Activated CD4-positive, CD25-positive, alpha-beta regulatory T cell treated with anti-CD3 and anti-CD28 coated beads, Interleukin-2, amount 50 U/mL, for 24 hours (primary cell): Measurements from ENCODE around the gene SLC48A1.
"Not testable (repeated sequence)": the region's sequence is repeated elsewhere in the genome, so short reads cannot be mapped to it uniquely, and the experiment has no call there.

Experiments
- ATAC-seq, 2 donors: fragments of 150-1000 bp; cut with Tn5 transposase; one replicate each; pipeline ENCODE4 v1.10.0; 2021; ENCODE audit warnings: mild to moderate bottlenecking in 1 of 2, moderate library complexity in 1 of 2

The SLC48A1 gene

DNA sequence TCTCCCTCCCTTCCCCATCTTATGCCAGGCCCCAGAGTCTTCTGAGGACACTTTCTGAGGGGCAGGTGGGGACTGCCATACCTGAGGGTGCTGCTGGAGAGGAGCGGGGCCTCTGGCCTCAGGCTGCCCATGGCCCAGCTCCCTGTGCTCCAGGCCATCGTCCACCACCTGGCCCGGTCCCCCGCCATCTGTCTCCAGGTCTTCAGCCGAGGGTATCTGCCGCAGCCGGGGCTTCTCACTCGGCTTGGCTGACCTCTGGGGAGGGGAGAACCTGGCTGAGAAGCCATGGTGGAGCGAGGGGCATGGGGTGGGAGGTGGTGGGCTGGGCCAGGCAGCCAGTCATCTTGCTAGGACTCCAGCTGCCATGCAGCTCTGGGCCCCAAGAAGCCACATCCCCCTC lies 21.6 kb downstream of the SLC48A1 start:
- ATAC-seq: no peak

DNA sequence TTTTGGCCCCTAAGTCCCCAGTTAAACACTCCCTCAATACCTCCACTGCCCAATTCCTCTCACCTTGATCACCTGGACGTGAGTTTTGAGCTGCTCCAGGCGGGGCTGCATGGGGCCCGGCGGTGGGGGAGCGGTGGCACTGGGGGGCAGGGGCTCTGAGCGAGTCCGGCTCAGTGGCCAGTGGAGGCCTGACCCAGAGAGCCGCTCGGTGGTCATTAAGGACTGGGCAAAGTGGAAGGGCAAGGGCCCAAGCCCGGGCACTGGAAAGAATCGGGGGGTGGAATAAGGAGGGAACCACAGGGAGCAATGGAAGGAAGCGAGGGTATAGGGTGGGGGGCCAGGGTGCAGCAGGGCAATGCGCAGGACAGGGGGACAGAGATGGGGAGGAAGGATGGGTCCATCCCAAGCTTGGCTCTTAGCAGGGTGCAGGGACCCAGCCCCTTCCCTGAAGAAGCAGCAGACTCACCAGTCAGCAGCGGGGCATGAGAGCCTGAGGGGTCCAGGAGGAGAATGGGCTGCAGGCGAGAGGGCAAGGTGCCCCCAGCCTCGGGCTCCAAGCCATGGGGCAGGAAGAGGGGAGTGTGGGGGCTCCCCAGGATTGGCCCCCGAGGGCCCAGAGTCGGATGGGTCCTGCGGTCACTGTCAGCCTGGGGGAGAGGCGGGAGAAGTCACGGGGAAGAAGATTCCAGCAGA lies 22.2 kb downstream of the SLC48A1 start:
- ATAC-seq: no peak

DNA sequence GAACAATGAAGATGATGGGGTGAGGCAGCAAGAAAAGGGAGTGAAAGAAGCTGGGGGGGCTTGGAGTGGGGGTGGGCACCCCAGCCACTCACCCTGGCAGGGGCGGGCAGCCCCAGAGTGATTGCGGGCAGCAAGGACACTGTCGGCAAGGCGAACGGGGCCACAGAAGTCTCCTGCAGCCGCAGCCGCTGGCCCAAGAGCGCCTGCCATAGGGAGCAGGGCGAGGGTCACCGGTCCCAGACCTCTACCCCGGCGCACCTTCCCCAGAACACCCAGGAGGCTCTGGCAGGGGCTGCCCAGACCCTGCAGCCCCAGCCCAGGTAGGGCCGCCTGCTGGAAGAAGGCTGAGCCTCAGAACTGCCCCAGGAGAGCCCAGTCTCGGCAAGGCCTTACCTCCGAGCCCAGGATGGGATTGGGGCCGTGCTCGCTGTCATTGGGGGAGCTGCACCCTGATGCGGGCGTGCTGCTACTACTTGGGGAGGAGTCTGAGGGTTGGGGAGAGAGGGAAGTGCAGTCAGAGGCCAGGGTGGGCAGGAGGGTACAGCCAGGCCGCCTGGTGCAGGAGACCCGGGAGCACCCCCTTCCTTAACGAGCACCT lies 22.9 kb downstream of the SLC48A1 start:
- no peak for ATAC-seq

DNA sequence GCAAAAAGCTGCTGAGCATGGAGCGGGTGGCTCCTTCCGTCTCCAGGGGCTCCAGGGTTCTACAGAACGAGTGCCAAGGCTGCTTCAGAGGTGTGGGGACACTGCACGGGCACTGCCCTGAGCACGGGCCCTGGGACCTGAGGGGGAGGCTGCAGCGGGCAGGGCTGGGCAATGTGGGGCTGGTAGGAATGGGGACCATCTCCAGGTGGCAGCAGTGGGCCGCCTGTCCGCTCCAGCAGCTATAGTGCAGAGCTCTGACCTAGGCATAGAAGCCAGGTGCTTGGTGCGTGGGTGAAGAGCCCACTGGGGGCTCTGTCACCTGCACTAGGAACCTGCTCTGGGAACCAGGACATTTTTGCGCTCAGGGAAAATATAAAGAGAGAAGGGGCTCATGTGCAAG lies 24.4 kb downstream of the SLC48A1 start:
- ATAC-seq: peak; percentile 57 to 64

DNA sequence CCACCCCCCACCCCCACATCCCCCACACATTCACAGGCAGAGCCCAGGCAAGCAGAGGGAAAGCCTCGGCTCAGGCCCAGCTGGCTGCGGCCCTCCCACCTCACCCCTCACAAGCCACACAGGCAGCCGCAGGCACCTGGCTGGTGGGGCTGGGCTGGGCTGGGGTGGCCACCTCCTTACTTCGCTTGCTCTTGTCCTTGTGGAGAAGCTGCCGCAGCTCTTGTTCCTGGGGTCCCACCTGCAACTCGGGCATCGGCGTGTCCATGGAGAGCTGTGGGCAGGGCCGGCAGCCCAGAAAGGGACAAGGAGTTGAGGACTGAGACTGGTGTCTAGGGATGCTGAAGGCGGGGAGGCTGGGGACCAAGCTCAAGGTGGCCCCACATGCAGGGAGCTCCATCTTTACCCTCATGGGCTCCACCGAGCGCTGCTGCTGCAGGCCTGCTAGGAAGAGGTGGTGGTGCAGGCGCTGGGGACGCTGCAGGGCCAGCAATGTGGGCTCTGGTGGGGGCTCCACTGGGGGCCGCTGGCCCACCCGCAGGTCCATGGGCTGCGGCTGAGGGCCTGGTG lies 25.4 kb downstream of the SLC48A1 start:
- ATAC-seq: no peak

DNA sequence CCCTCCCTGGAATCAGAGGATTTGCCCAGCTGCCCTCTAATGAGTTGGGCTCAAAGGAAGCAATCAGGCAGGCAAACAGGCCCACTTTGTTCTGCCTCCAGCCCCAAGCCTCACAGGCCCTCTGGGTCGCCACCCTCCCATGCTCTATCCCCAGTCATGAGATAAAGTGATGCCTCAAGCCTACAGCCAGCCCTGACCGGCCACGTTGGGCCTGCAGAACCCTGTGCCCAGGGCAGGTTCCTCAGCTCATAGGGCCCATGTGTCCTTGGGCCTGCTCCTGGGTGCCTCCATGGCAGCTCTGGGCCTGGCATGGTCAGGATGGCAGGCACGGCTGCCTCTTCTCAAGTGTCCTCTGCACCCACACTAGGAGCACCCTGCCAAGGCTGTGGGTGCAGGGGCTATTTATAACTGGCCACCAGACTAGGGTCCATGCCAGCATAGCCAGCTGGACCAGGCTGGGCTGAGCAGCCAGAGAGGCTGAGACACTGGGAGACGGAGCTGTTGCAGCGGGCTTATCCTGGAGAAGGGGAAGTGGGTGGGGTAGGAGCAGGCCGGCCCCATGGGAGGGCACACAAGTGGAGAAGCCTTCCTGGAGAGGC lies 26.4 kb downstream of the SLC48A1 start:
- no peak for ATAC-seq

DNA sequence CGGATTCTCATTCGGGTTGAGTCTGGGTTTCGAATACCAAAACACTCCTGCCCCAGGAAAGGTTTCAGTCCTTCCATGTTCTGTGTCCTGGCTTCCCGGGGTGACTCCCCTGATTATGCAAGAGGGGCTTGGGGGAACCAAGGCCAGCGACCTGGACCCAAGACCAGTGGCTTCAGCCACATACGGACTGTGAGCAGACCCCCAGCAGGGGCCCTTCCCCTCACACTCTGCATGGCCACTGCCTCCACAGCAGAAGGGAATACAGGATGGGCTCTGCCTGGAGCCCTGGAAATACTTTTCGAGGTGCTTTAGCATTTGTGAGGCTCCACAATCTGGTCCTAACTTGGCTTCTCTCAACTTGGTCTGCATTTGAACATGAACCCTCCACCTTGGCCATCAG lies 27.5 kb downstream of the SLC48A1 start:
- no peak for ATAC-seq

- ATAC-seq: no peak
These were observed 28.3 kb downstream of the SLC48A1 start for GRCh38 chr12:47801170-47801903.

DNA sequence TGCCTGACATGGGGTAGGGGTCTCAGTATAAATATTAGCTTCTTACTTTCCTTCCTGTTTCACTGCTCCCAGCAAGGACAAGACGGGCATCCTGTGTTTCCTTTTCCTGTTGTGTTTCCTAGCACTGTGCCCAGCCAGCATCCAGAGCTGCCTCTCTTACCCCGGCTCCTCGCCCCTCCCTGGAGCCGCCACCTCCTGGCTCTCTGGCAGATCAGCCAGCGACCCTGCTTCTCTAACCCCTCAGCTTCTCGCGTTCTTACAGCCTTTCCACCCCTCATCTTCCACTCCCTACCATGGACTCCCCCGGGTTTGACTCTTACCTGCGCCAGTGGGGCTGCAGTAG lies 28.8 kb downstream of the SLC48A1 start:
- ATAC-seq: no peak

- ATAC-seq: no peak
These were observed 29.3 kb downstream of the SLC48A1 start for GRCh38 chr12:47802312-47802711.

GRCh38 chr12:47803191-47803875 lies 30.3 kb downstream of the SLC48A1 start:
- ATAC-seq: no peak

DNA sequence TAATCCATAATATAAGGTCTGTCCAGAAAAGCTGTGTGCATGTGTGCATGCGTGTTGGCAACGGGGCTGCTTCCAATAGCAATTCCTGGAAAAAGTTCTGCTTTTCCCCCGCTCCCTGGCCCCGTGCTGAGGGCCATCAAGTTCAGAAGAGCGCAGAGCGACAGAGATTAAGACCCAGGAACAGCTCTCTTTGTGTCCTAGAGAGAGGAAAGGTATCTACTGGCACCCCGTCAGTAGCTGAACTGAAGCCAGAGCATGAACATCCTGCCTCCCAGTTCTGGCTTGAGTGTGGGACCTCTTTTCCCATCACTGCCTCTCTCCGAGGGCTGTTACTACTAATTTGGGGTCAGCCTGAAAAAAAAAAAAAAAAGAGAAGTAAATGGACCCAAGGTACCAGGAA lies 31.1 kb downstream of the SLC48A1 start:
- no peak for ATAC-seq

DNA sequence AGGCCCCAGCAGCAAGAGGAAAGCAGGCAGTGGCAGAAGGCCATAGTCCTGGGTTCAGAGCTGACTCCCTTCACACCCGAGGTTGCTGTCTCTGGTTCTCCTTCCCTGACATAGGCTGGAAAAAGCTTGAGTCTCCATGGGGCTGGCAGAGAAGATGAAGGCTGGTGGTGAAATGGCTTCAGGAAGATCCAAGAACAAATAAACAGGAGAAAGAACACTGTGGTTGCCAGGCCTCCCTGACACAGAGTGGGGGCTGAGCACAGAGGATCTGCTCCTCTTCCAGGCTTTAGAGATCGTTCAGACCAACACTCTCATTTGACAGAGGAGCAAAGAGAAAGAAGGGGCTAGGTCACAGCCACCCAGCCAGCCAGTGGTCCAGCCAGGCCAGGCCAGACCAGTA lies 32.4 kb downstream of the SLC48A1 start:
- no peak for ATAC-seq

- no peak for ATAC-seq
These were observed 34.3 kb downstream of the SLC48A1 start for GRCh38 chr12:47807338-47807737.

DNA sequence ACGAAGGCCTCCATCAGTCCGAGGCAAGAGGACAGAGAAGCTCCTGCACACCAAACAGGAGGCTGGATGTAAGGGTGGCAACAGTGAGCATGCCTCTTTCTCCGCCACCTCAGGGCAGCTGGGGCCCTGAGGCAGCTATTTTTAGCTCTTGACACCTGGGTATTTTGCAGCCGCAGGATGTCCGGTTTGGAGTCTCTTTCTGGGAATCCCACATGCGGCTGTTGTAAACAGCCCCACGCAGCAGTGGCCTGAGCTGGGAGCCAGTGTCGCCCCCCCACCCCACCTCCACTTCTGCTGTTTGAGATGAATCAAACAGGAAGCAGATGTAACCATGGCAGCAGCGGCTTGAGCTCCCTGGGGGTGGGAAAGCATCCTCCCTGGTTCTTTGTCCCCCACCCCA lies 35.0 kb downstream of the SLC48A1 start:
- peak; percentile 31 to 36 for ATAC-seq

GRCh38 chr12:47808574-47809365 lies 35.7 kb downstream of the SLC48A1 start:
- ATAC-seq: peak; percentile 22 to 29

DNA sequence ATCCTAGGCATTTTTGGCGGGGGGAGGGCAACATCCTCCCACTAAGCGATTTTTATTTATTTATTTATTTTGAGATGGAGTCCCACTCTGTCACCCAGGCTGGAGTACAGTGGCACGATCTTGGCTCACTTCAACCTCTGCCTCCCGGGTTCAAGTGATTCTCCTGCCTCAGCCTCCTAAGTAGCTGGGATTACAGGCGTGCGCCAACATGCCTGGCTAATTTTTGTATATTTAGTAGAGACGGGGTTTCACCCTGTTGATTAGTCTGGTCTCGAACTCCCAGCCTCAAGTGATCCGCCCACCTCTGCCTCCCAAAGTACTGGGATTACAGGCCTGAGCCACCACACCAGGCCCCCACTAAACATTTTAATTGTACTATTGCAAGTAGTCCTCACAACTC lies 36.5 kb downstream of the SLC48A1 start:
- not testable (repeated sequence) for ATAC-seq

DNA sequence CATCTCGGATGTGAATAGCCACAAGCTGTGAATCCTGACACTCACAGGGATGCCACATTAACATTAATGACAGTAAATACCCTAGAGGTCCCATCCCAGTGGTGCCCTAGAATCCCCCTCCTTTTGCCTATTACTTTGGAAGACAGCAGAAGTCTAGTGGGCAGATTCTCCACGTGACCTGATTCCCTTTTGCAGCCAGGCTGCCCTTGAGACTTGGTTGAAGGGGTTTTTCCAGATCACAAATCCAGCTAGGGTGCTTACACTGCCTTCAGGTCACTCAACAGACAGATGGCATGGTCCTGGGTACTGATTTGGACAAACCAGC lies 38.0 kb downstream of the SLC48A1 start:
- no peak for ATAC-seq

GRCh38 chr12:47811581-47812484 lies 38.8 kb downstream of the SLC48A1 start:
- ATAC-seq: no peak

GRCh38 chr12:47812797-47813510 lies 39.9 kb downstream of the SLC48A1 start:
- peak; percentile 73 to 75 for ATAC-seq
